OCI-LY7 (cell line): ENCODE results near the gene ARHGAP35. TPM values are rescaled to one million over a fixed set of nuclear protein-coding genes. Genes with fewer than 3 reads are reported as not detected.
"Not testable (repeated sequence)": the region's sequence is repeated elsewhere in the genome, so short reads cannot be mapped to it uniquely, and the experiment has no call there.

Experiments used
- BruUV-seq: library from RNA; stranded (reverse); fragments of 400-500 nt; replicated peaks from 2 replicates; lab custom pipeline; 2021; lab: Mats Ljungman, UMichigan
- CTCF ChIA-PET: fragments of 300-600 bp; sonication (Branson Sonifier 250); formaldehyde crosslinking; loops from one replicate; lab custom pipeline; 2022; ENCODE audit warnings: antibody characterized with exemption; ENCODE audit not compliant: unreplicated experiment; lab: Charles Lee
- POLR2A ChIA-PET: fragments of 300-600 bp; sonication (Branson Sonifier 250); formaldehyde crosslinking; loops from one replicate; lab custom pipeline; 2022; ENCODE audit warnings: antibody characterized with exemption; lab: Charles Lee
- DNase-seq: peaks from one replicate; pipeline ENCODE4 v3.0.0-alpha.2; 2015; ENCODE audit warnings: low spot score
- H2AFZ ChIP-seq: fragments of 200-600 bp; sonication (generic), shearing (Covaris generic); 2 replicates; pipeline ENCODE4 v1.6.1; 2014; ENCODE audit warnings: mild to moderate bottlenecking, antibody characterized with exemption, low read length, moderate library complexity
- H3K27ac ChIP-seq: fragments of 200-600 bp; sonication (generic); 2 replicates; pipeline ENCODE4 v1.5.1; 2014; ENCODE audit warnings: mixed run types, low read depth, mild to moderate bottlenecking, moderate library complexity, low read length, inconsistent platforms; ENCODE audit not compliant: poor library complexity, severe bottlenecking
- H3K36me3 ChIP-seq: fragments of 200-600 bp; sonication (generic); 2 replicates; pipeline ENCODE4 v1.6.1; 2014; ENCODE audit warnings: mild to moderate bottlenecking, antibody characterized with exemption, low read length, moderate library complexity, mixed read lengths; ENCODE audit not compliant: insufficient read depth
- H3K4me1 ChIP-seq: fragments of 200-600 bp; sonication (generic); 2 replicates; pipeline ENCODE4 v1.5.1; 2014; ENCODE audit warnings: mild to moderate bottlenecking, low read length; ENCODE audit not compliant: insufficient read depth, poor library complexity, severe bottlenecking
- H3K4me2 ChIP-seq: fragments of 200-600 bp; sonication (generic); 2 replicates; pipeline ENCODE4 v1.6.1; 2014; ENCODE audit warnings: mild to moderate bottlenecking, low read length
- H3K4me3 ChIP-seq: fragments of 200-600 bp; sonication (generic); 2 replicates; pipeline ENCODE4 v1.5.1; 2014; ENCODE audit warnings: mild to moderate bottlenecking, low read depth, low read length; ENCODE audit not compliant: poor library complexity, severe bottlenecking
- H3K79me2 ChIP-seq: fragments of 200-600 bp; sonication (generic); 2 replicates; pipeline ENCODE4 v1.6.1; 2016; ENCODE audit warnings: low read depth, mild to moderate bottlenecking, low read length, moderate library complexity, mixed read lengths; ENCODE audit not compliant: insufficient read depth
- H3K9me2 ChIP-seq: fragments of 200-600 bp; sonication (generic); 2 replicates; pipeline ENCODE4 v1.6.1; 2016; ENCODE audit warnings: mild to moderate bottlenecking, low read length, mixed read lengths; ENCODE audit not compliant: insufficient read depth
- H3K9me3 ChIP-seq: fragments of 200-600 bp; sonication (generic); 2 replicates; pipeline ENCODE4 v1.6.1; 2014; ENCODE audit warnings: mild to moderate bottlenecking, mixed run types, low read length, mixed read lengths
- H4K20me1 ChIP-seq: fragments of 200-600 bp; sonication (generic); 2 replicates; pipeline ENCODE4 v1.6.1; 2014; ENCODE audit warnings: mild to moderate bottlenecking, antibody characterized with exemption, low read length, moderate library complexity, mixed read lengths; ENCODE audit not compliant: insufficient read depth
- CTCF ChIP-seq: fragments of 200-600 bp; sonication (generic); conservative IDR thresholded peaks from 2 replicates; pipeline ENCODE4 v1.5.1; 2014; ENCODE audit warnings: mild to moderate bottlenecking, antibody characterized with exemption, low read length, moderate library complexity, mixed read lengths
- EZH2phosphoT487 ChIP-seq: fragments of 200-600 bp; sonication (generic); IDR thresholded peaks from 2 replicates; pipeline ENCODE4 v1.6.1; 2018; ENCODE audit warnings: low read depth, borderline replicate concordance, mild to moderate bottlenecking, mixed run types, antibody characterized with exemption, low read length, moderate library complexity, mixed read lengths
- intact Hi-C: fragments of 100-400 bp; cut with micrococcal nuclease; formaldehyde crosslinking; loops from one replicate; pipeline ENCODE4 v1.10.0; 2022; ENCODE audit not compliant: unreplicated experiment
- total RNA-seq, 2 experiments: library from RNA; depleted of rRNA in 1 of 2; stranded (reverse); fragments of >200 nt in 1 of 2; shearing (Covaris generic) in 1 of 2; gene quantifications; 2 replicates each; pipeline ENCODE4 v1.2.3, GENCODE V29; 2014 to 2022

Gene ARHGAP35
- total RNA-seq, 2 experiments from 2014 or later: 26.5 to 42.2 TPM

DNA sequence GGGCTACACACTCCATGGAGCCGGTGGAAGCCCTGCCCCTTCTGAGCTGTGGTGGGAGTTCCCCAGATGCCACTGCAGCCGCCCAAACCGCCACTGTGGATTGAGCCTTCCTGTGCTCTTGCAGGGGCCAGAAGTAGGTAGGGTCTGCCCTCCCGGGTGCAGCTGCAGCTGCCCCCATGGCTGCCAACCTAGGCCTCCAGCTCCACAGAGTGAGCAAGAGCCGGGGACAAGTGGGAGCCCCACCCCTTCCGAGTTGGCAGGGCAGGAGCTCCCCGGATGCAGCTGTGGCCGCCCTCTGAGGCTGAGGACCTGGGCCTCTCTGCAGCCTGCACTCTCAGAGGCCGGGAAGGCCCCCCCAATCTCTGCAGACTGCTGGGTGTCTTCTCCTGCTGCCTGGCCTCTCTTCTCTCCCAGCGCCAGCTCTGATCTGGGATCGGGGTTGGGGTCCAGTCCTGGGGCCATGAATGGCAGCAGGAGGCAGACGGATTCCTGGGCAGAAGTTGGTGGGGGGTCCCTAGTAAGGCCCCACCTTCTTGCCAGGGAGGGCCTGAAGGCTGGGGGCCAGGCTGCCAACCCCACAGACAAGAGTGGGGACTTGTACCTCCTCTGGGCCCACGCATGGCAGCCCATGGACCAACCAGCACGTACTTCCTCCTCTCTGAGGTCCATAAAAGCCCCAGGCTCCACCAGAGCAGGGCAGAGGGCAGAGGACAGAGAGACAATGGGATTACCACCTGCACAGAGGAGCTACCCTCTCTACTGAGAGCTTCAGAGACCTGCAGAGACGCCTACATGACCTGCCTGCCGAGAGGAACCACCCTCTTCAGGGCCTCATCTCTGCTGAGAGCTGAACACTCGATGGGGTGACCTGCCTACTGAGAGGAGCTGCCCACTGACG is 39.0 kb upstream of the ARHGAP35 start:
- H3K27ac ChIP-seq: no peak overlapping the region
- peak overlapping the region; percentile 35 for H3K4me2 ChIP-seq
- intact Hi-C loops: loop anchor here (5.0 kb wide), 1 partner anchor 64 kb away; no protein-coding TSS in a partner anchor

DNA sequence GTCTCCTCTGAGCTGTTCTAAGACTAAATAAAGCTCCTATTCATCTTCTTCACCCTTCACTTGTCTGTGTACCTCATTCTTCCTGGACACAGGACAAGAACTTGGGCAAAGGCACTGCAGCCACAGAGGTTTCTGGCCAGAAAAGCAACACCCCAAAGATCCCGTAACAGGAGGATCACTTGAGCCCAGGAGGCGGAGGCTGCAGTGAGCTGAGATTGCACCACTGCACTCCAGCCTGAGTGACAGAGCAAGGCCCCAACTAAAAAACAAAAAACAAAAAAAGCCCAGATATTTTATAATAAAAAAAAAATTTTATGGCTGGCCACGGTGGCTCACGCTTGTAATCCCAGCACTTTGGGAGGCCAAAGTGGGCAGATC is 38.4 kb upstream of the ARHGAP35 start:
- DNase-seq, CTCF ChIA-PET, BruUV-seq, H3K9me3 ChIP-seq, H3K4me3 ChIP-seq, H3K27ac ChIP-seq, POLR2A ChIA-PET, H4K20me1 ChIP-seq, H3K36me3 ChIP-seq, H3K4me2 ChIP-seq, H3K9me2 ChIP-seq, H3K79me2 ChIP-seq: not testable (repeated sequence)
- Histone ChIP-seq H2AFZ (peak overlapping the region; percentile 79; the same call in 1 of the 2 replicates), H3K4me1 (peaks cover 31% of the 10 kb centered on the region)
- intact Hi-C loops: loop anchor here (5.0 kb wide), 1 partner anchor 65 kb away; no protein-coding TSS in a partner anchor

More for the DNA sequence above, 39.0 kb upstream of the ARHGAP35 start:
- Histone ChIP-seq H4K20me1 (no peaks in the 10 kb centered on the region), H3K4me3 (no peak overlapping the region), H3K36me3 (no peaks in the 10 kb centered on the region), H2AFZ (peak overlapping the region; percentile 79), H3K9me3 (no peaks in the 10 kb centered on the region; the same call in 1 of the 2 replicates), H3K9me2 (no peaks in the 10 kb centered on the region), H3K79me2 (no peaks in the 10 kb centered on the region), H3K4me1 (peaks cover 31% of the 10 kb centered on the region)
- ChIA-PET POLR2A (interaction anchor here (0.8 kb wide), 1 partner anchor 36 kb away, joined by 3 read pairs; no protein-coding TSS in a partner anchor), CTCF (no interaction called here)
- no TSS peak for BruUV-seq
- DNase-seq: peak; percentile 57
- TF ChIP-seq EZH2phosphoT487: no peak
- TF ChIP-seq CTCF: no peak

DNA sequence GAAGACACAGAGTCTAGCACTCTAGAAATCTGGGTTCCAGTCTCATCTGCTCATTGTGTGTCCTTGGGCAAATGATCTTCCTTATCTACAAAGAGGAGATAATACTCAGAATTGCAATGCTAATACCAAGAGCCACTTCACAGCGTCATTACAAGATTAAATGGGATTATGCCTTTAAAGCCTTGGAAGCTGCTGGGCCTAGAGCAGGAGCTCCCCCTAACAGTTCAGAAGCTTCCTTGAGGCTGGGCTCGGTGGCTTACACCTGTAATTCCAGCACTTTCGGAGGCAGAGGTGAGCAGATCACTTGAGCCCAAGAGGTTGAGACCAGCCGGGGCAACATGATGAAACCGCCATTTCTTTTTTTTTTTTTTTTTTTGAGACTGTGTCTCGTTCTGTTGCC is 37.7 kb upstream of the ARHGAP35 start:
- TF ChIP-seq CTCF (no peak), EZH2phosphoT487 (no peak)
- H2AFZ ChIP-seq: no peak overlapping the region
- intact Hi-C loops: loop anchor here (5.0 kb wide), 1 partner anchor 66 kb away; no protein-coding TSS in a partner anchor
- ChIA-PET CTCF (no interaction called here), POLR2A (no interaction called here)
- H3K4me3 ChIP-seq: no peak overlapping the region
- no peaks in the 10 kb centered on the region; the same call in 1 of the 2 replicates for H3K9me3 ChIP-seq
- H3K79me2 ChIP-seq: no peaks in the 10 kb centered on the region
- H3K36me3 ChIP-seq: no peaks in the 10 kb centered on the region
- peaks cover 31% of the 10 kb centered on the region for H3K4me1 ChIP-seq
- no peak overlapping the region for H3K4me2 ChIP-seq
- no peaks in the 10 kb centered on the region for H4K20me1 ChIP-seq
- BruUV-seq: no TSS peak
- no peaks in the 10 kb centered on the region for H3K9me2 ChIP-seq
- DNase-seq: no peak
- H3K27ac ChIP-seq: no peak overlapping the region
